Stimulated activated CD4-positive, alpha-beta T cell treated with anti-CD3 and anti-CD28 coated beads, Interleukin-2, amount 100 ng/mL, for 4 hours (primary cell): ENCODE measurements around the gene MACROD2.
"Not testable (repeated sequence)": the region's sequence is repeated elsewhere in the genome, so short reads cannot be mapped to it uniquely, and the experiment has no call there.

Source experiments
- DNase-seq: peaks from one replicate; pipeline ENCODE4 v3.0.0-alpha.2; 2020; ENCODE audit warnings: low read depth

The MACROD2 gene

GRCh38 chr20:15364781-15365180 is 1369.5 kb downstream of the MACROD2 start:
- no peak for DNase-seq

GRCh38 chr20:15370370-15370769 is 1375.1 kb downstream of the MACROD2 start:
- no peak for DNase-seq

GRCh38 chr20:15374682-15375081 is 1379.4 kb downstream of the MACROD2 start:
- no peak for DNase-seq

GRCh38 chr20:15375836-15376235 is 1380.5 kb downstream of the MACROD2 start:
- DNase-seq: no peak

- DNase-seq: not testable (repeated sequence)
Measured at GRCh38 chr20:15377603-15378002, 1382.3 kb downstream of the MACROD2 start.

GRCh38 chr20:15378151-15378550 is 1382.8 kb downstream of the MACROD2 start:
- no peak for DNase-seq

- no peak for DNase-seq
Measured at GRCh38 chr20:15379681-15380296, 1384.5 kb downstream of the MACROD2 start.

GRCh38 chr20:15380770-15381169 is 1385.5 kb downstream of the MACROD2 start:
- no peak for DNase-seq

GRCh38 chr20:15387228-15387627 is 1391.9 kb downstream of the MACROD2 start:
- DNase-seq: no peak

- no peak for DNase-seq
Measured at GRCh38 chr20:15395457-15395856, 1400.1 kb downstream of the MACROD2 start.

- no peak for DNase-seq
Measured at GRCh38 chr20:15396026-15396425, 1400.7 kb downstream of the MACROD2 start.

GRCh38 chr20:15396900-15397299 is 1401.6 kb downstream of the MACROD2 start:
- DNase-seq: no peak

- DNase-seq: no peak
Measured at GRCh38 chr20:15399781-15400180, 1404.5 kb downstream of the MACROD2 start.

GRCh38 chr20:15406072-15406471 is 1410.8 kb downstream of the MACROD2 start:
- no peak for DNase-seq

GRCh38 chr20:15411781-15412180 is 1416.5 kb downstream of the MACROD2 start:
- DNase-seq: no peak

GRCh38 chr20:15415908-15416307 is 1420.6 kb downstream of the MACROD2 start:
- no peak for DNase-seq

- no peak for DNase-seq
Measured at GRCh38 chr20:15419856-15420255, 1424.5 kb downstream of the MACROD2 start.

GRCh38 chr20:15422966-15423365 is 1427.7 kb downstream of the MACROD2 start:
- no peak for DNase-seq

GRCh38 chr20:15439551-15439950 is 1444.2 kb downstream of the MACROD2 start:
- no peak for DNase-seq

- no peak for DNase-seq
Measured at GRCh38 chr20:15440049-15440820, 1444.9 kb downstream of the MACROD2 start.

- DNase-seq: no peak
Measured at GRCh38 chr20:15445056-15445840, 1449.9 kb downstream of the MACROD2 start.

GRCh38 chr20:15446373-15446772 is 1451.1 kb downstream of the MACROD2 start:
- no peak for DNase-seq

GRCh38 chr20:15447549-15447948 is 1452.2 kb downstream of the MACROD2 start:
- no peak for DNase-seq
